Caco-2 (cell line): ENCODE measurements around the gene SLC9A1. TPM values are rescaled to one million over a fixed set of nuclear protein-coding genes. Genes with fewer than 3 reads are reported as not detected.

Source experiments
- BruUV-seq: library from RNA; stranded (reverse); fragments of 400-500 nt; replicated peaks from 2 replicates; lab custom pipeline; 2021; lab: Mats Ljungman, UMichigan
- CTCF ChIA-PET: fragments of 300-600 bp; sonication (Branson Sonifier 250); formaldehyde crosslinking; loops from one replicate; lab custom pipeline; 2022; ENCODE audit warnings: antibody characterized with exemption; lab: Charles Lee
- POLR2A ChIA-PET: fragments of 300-600 bp; sonication (Branson Sonifier 250); formaldehyde crosslinking; loops from one replicate; lab custom pipeline; 2022; ENCODE audit warnings: antibody characterized with exemption; lab: Charles Lee
- DNase-seq, 2 experiments: peaks; one replicate each; pipeline versions ENCODE4 v3.0.0 to v3.0.0-alpha.2; 2020 to 2022
- H3K27me3 ChIP-seq: replicated peaks from 2 replicates; pipeline ENCODE4 v1.6.0; 2011; ENCODE audit warnings: low read length; ENCODE audit not compliant: control insufficient read depth, insufficient read depth
- H3K36me3 ChIP-seq: 2 replicates; pipeline ENCODE4 v1.5.1; 2011; ENCODE audit warnings: low read length; ENCODE audit not compliant: control insufficient read depth, insufficient read depth
- H3K4me1 ChIP-seq: fragments of 250-450 bp; sonication (Bioruptor Pico); 2 replicates; pipeline ENCODE4 v1.5.1; 2020; ENCODE audit warnings: mild to moderate bottlenecking
- H3K4me3 ChIP-seq: 2 replicates; pipeline ENCODE4 v1.5.1; 2011; ENCODE audit warnings: low read depth, mild to moderate bottlenecking, control low read depth, low read length
- H3K9me3 ChIP-seq: fragments of 250-450 bp; sonication (Bioruptor Pico); 2 replicates; pipeline ENCODE4 v1.5.1; 2020; ENCODE audit warnings: mild to moderate bottlenecking, moderate library complexity
- H3K27ac Mint-ChIP-seq: one replicate; pipeline ENCODE4 v1.8.0; 2022; ENCODE audit warnings: mixed read lengths; ENCODE audit not compliant: unreplicated experiment
- H3K27me3 Mint-ChIP-seq: one replicate; pipeline ENCODE4 v1.8.0; 2022; ENCODE audit warnings: mixed read lengths; ENCODE audit not compliant: insufficient read depth, unreplicated experiment
- H3K36me3 Mint-ChIP-seq: one replicate; pipeline ENCODE4 v1.8.0; 2022; ENCODE audit warnings: mild to moderate bottlenecking, mixed read lengths; ENCODE audit not compliant: insufficient read depth, unreplicated experiment
- H3K4me1 Mint-ChIP-seq: one replicate; pipeline ENCODE4 v1.8.0; 2022; ENCODE audit warnings: low read depth, mixed read lengths; ENCODE audit not compliant: unreplicated experiment
- H3K4me3 Mint-ChIP-seq: one replicate; pipeline ENCODE4 v1.8.0; 2022; ENCODE audit warnings: mild to moderate bottlenecking, moderate library complexity, mixed read lengths; ENCODE audit not compliant: unreplicated experiment
- H3K9me3 Mint-ChIP-seq: one replicate; pipeline ENCODE4 v1.8.0; 2022; ENCODE audit warnings: mixed read lengths; ENCODE audit not compliant: unreplicated experiment
- CTCF ChIP-seq, 2 experiments: fragments of 200-600 bp in 1 of 2; IDR thresholded peaks; 1 replicate in 1 of 2; 2 replicates in 1 of 2; pipeline versions ENCODE4 v1.5.1 to v1.8.0; 2011 to 2022; ENCODE audit warnings: antibody characterized with exemption in 1 of 2, control low read depth in 1 of 2, inconsistent platforms in 1 of 2, low read depth in 1 of 2, low read length in 1 of 2, mild to moderate bottlenecking in 1 of 2, moderate library complexity in 1 of 2; ENCODE audit not compliant: insufficient read depth in 1 of 2, severe bottlenecking in 1 of 2, unreplicated experiment in 1 of 2
- intact Hi-C: fragments of 100-400 bp; cut with micrococcal nuclease; formaldehyde crosslinking; loops from one replicate; pipeline ENCODE4 v1.10.0; 2022; ENCODE audit not compliant: unreplicated experiment
- total RNA-seq: library from RNA; stranded (reverse); gene quantifications from 2 replicates; pipeline ENCODE4 v1.2.3, GENCODE V29; 2022

Gene SLC9A1
- total RNA-seq, 1 experiment from 2014 or later, result 28.9 TPM

- H3K27me3 Mint-ChIP-seq, result no peaks in the 10 kb centered on the region
- no peaks in the 10 kb centered on the region for H3K9me3 Mint-ChIP-seq
- peak overlapping the region; percentile 27 for H3K27ac Mint-ChIP-seq
- no TSS peak for BruUV-seq
- ChIA-PET POLR2A (no interaction called here), CTCF (interaction anchor here (5.5 kb wide), 1 partner anchor 53 kb away, joined by 109 read pairs; no protein-coding TSS in a partner anchor)
- no peaks in the 10 kb centered on the region for H3K9me3 ChIP-seq
- TF ChIP-seq CTCF (IDR thresholded peaks at IDR 0.05; ENCODE audit: insufficient read depth in 1 of 2, low read depth in 1 of 2, low read length in 1 of 2, severe bottlenecking in 1 of 2, unreplicated experiment in 1 of 2), result no peak
- intact Hi-C loops, result no loop called here
- H3K27me3 ChIP-seq, result no peaks in the 10 kb centered on the region
- peaks cover 13% of the 10 kb centered on the region for H3K4me1 Mint-ChIP-seq
- H3K36me3 Mint-ChIP-seq, result peaks cover 19% of the 10 kb centered on the region
- no peaks in the 10 kb centered on the region; the same call in 1 of the 2 replicates for H3K36me3 ChIP-seq
- H3K4me1 ChIP-seq, result peaks cover 14% of the 10 kb centered on the region
- no peak overlapping the region for H3K4me3 ChIP-seq
- H3K4me3 Mint-ChIP-seq, result no peak overlapping the region
- DNase-seq, result no peak
Observed at GRCh38 chr1:27098431-27099134, 56.3 kb downstream of the SLC9A1 start.

- H3K27ac Mint-ChIP-seq, result no peak overlapping the region
- ChIA-PET POLR2A (interaction anchor here (0.5 kb wide), 1 partner anchor 19 kb away, joined by 5 read pairs; no protein-coding TSS in a partner anchor), CTCF (interaction anchor here (0.5 to 5.5 kb wide), 6 partner anchors 20 to 129 kb away, joined by 3 to 109 read pairs (median 4); no protein-coding TSS in a partner anchor)
- peaks cover 10% of the 10 kb centered on the region for H3K36me3 Mint-ChIP-seq
- Histone ChIP-seq H3K36me3 (no peaks in the 10 kb centered on the region; the same call in 1 of the 2 replicates), H3K4me1 (peaks cover 14% of the 10 kb centered on the region), H3K9me3 (no peaks in the 10 kb centered on the region), H3K27me3 (no peaks in the 10 kb centered on the region), H3K4me3 (no peak overlapping the region)
- peaks cover 13% of the 10 kb centered on the region for H3K4me1 Mint-ChIP-seq
- H3K9me3 Mint-ChIP-seq, result no peaks in the 10 kb centered on the region
- peak; percentile 63 to 83 for DNase-seq
- intact Hi-C loops, result loop anchor here (1.0 to 2.0 kb wide), 3 partner anchors 53 to 131 kb away; no protein-coding TSS in a partner anchor
- TF ChIP-seq CTCF (IDR thresholded peaks at IDR 0.05; ENCODE audit: insufficient read depth in 1 of 2, low read depth in 1 of 2, low read length in 1 of 2, severe bottlenecking in 1 of 2, unreplicated experiment in 1 of 2), result peak; percentile 84 to 86
- H3K27me3 Mint-ChIP-seq, result no peaks in the 10 kb centered on the region
- no TSS peak for BruUV-seq
- no peak overlapping the region for H3K4me3 Mint-ChIP-seq
Observed at GRCh38 chr1:27097484-27097917, 57.4 kb downstream of the SLC9A1 start.

- no peak for TF ChIP-seq CTCF (IDR thresholded peaks at IDR 0.05; ENCODE audit: insufficient read depth in 1 of 2, low read depth in 1 of 2, low read length in 1 of 2, severe bottlenecking in 1 of 2, unreplicated experiment in 1 of 2)
- Mint-ChIP-seq H3K27me3 (no peaks in the 10 kb centered on the region), H3K4me1 (peaks cover 13% of the 10 kb centered on the region), H3K9me3 (no peaks in the 10 kb centered on the region), H3K4me3 (no peak overlapping the region), H3K36me3 (peaks cover 7% of the 10 kb centered on the region), H3K27ac (no peak overlapping the region)
- Histone ChIP-seq H3K9me3 (no peaks in the 10 kb centered on the region), H3K4me1 (peaks cover 14% of the 10 kb centered on the region), H3K4me3 (no peak overlapping the region), H3K36me3 (no peaks in the 10 kb centered on the region; the same call in 1 of the 2 replicates), H3K27me3 (no peaks in the 10 kb centered on the region)
- POLR2A ChIA-PET, result no interaction called here
- BruUV-seq, result no TSS peak
- intact Hi-C loops, result no loop called here
- DNase-seq, result no peak
- CTCF ChIA-PET, result interaction anchor here (5.5 kb wide), 1 partner anchor 50 kb away, joined by 109 read pairs; no protein-coding TSS in a partner anchor
Observed at GRCh38 chr1:27095576-27095975, 59.3 kb downstream of the SLC9A1 start.
